ENCODE data around the gene ZBED1.
"Not testable (repeated sequence)": the region's sequence is repeated elsewhere in the genome, so short reads cannot be mapped to it uniquely, and the experiment has no call there.

ZBED1 gene

GRCh38 chrX:2492531-2493218, 8.1 kb downstream of the ZBED1 start:
- DNase-seq: no peak

- DNase-seq: no peak
These were observed 10.1 kb downstream of the ZBED1 start for GRCh38 chrX:2490634-2491033.

- DNase-seq: no peak
These were observed 11.0 kb downstream of the ZBED1 start for GRCh38 chrX:2489446-2490445.

- DNase-seq: no peak
These were observed 12.0 kb downstream of the ZBED1 start for GRCh38 chrX:2488621-2489285.

- DNase-seq: no peak
These were observed 13.4 kb downstream of the ZBED1 start for GRCh38 chrX:2487366-2487765.

GRCh38 chrX:2486476-2487133, 14.2 kb downstream of the ZBED1 start:
- no peak for DNase-seq

GRCh38 chrX:2485789-2486345, 14.9 kb downstream of the ZBED1 start:
- no peak for DNase-seq

GRCh38 chrX:2484721-2485648, 15.8 kb downstream of the ZBED1 start:
- DNase-seq: no peak

GRCh38 chrX:2484256-2484655, 16.5 kb downstream of the ZBED1 start:
- no peak for DNase-seq

- DNase-seq: no peak
These were observed 17.2 kb downstream of the ZBED1 start for GRCh38 chrX:2483398-2484060.

- DNase-seq: not testable (repeated sequence)
These were observed 19.2 kb downstream of the ZBED1 start for GRCh38 chrX:2481597-2481996.

GRCh38 chrX:2479982-2480381, 20.8 kb downstream of the ZBED1 start:
- not testable (repeated sequence) for DNase-seq

GRCh38 chrX:2479420-2479780, 21.4 kb downstream of the ZBED1 start:
- DNase-seq: no peak

GRCh38 chrX:2478546-2479419, 22.0 kb downstream of the ZBED1 start:
- DNase-seq: no peak

- DNase-seq: not testable (repeated sequence)
These were observed 23.5 kb downstream of the ZBED1 start for GRCh38 chrX:2477313-2477712.

- no peak for DNase-seq
These were observed 25.6 kb downstream of the ZBED1 start for GRCh38 chrX:2474963-2475726.

GRCh38 chrX:2474280-2474962, 26.4 kb downstream of the ZBED1 start:
- DNase-seq: no peak

- not testable (repeated sequence) for DNase-seq
These were observed 27.7 kb downstream of the ZBED1 start for GRCh38 chrX:2473064-2473463.
